ENCODE data around the gene ZAP70.

Gene ZAP70

DNA sequence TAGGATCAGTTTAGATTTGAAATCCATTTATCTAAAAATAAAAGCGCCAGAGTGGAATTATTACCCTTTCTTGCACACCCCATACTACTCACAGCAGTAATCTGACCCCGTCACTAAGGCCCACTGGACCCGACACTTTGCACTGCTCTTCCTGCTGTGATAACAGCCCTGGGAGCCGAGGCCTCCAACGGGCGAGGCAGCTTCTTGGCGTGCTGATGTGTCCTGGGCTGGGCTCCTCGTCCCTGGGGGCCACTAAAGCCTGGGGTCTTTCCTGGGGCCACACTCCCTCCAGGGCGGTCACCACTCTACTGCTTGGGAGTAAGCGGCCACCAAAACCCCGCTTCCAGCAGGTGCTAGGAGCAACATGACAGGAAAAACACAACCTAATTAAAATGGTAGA lies 61.7 kb downstream of the ZAP70 start:
- Histone ChIP-seq H3K27ac (ENCODE audit: low read depth, low read length) (no peak overlapping the region), H4K20me1 (ENCODE audit: control insufficient read depth, insufficient read depth, low read depth, low read length) (no peaks in the 10 kb centered on the region), H3K36me3 (ENCODE audit: control insufficient read depth, low read length) (peaks cover 65% of the 10 kb centered on the region), H3K9me3 (ENCODE audit: control insufficient read depth, insufficient read depth, low read length) (no peaks in the 10 kb centered on the region), H3K79me2 (ENCODE audit: control insufficient read depth, low read length) (no peaks in the 10 kb centered on the region), H3K4me3 (ENCODE audit: low read length) (no peak overlapping the region), H3K9me2 (replicated peaks; ENCODE audit: control insufficient read depth, low read length) (no peaks in the 10 kb centered on the region), H3K4me1 (ENCODE audit: control insufficient read depth, low read length) (no peaks in the 10 kb centered on the region), H3K4me2 (ENCODE audit: low read length) (no peak overlapping the region), H3K27me3 (ENCODE audit: control insufficient read depth, low read length) (no peaks in the 10 kb centered on the region), H3F3A (ENCODE audit: control insufficient read depth, insufficient read depth) (no peaks in the 10 kb centered on the region)
- TF ChIP-seq, protein P1, sequence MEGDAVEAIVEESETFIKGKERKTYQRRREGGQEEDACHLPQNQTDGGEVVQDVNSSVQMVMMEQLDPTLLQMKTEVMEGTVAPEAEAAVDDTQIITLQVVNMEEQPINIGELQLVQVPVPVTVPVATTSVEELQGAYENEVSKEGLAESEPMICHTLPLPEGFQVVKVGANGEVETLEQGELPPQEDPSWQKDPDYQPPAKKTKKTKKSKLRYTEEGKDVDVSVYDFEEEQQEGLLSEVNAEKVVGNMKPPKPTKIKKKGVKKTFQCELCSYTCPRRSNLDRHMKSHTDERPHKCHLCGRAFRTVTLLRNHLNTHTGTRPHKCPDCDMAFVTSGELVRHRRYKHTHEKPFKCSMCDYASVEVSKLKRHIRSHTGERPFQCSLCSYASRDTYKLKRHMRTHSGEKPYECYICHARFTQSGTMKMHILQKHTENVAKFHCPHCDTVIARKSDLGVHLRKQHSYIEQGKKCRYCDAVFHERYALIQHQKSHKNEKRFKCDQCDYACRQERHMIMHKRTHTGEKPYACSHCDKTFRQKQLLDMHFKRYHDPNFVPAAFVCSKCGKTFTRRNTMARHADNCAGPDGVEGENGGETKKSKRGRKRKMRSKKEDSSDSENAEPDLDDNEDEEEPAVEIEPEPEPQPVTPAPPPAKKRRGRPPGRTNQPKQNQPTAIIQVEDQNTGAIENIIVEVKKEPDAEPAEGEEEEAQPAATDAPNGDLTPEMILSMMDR (IDR thresholded peaks at IDR 0.05; ENCODE audit: low read depth, low read length, poor library complexity, severe bottlenecking), result no peak
- no peak for TF ChIP-seq EZH2phosphoT487 (IDR thresholded peaks at IDR 0.05; ENCODE audit: borderline replicate concordance, low read length)

DNA sequence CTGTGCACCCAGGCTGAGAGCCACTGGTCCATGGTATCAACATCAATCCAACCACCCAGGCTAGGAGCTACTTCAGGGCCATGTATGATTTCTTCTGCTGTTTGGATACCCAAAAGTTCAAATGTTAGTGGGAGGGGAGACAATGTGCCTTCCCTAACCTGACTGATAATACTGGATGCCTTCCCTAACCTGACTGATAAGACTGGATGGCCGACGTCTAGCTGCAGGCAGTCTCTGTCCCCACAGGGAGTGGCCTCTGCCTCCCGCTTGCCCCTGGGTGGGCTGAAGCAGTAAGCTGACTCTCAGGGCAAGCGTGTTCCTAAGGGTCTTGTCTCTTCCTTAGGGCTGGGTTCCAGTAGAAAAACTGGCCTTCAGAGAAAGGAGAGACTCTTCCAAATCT lies 65.8 kb downstream of the ZAP70 start:
- TF ChIP-seq, protein P1 (IDR thresholded peaks at IDR 0.05; ENCODE audit: low read depth, low read length, poor library complexity, severe bottlenecking), result no peak
- no peak for TF ChIP-seq EZH2phosphoT487 (IDR thresholded peaks at IDR 0.05; ENCODE audit: borderline replicate concordance, low read length)
- no peaks in the 10 kb centered on the region for H3K79me2 ChIP-seq (ENCODE audit: control insufficient read depth, low read length)
- no peaks in the 10 kb centered on the region for H4K20me1 ChIP-seq (ENCODE audit: control insufficient read depth, insufficient read depth, low read depth, low read length)

DNA sequence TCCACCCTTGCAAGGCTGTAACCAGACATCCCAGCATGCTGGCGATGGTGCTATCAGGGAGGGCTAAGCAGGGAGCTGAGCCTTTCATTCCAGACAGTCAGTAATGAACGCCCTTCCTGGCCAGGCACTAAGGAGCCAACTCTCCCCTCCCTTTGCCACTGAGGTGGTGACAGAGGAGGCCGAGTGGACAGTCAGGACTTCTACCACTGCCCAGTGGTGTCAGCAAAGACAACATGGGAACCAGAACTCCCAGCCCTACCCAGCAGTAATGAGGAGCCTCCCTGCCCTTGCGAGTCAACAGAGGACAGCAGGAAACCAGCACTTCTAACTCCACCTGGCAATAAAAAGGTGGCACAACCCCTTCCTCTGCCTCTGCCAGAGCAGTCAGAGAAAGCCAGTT lies 68.6 kb downstream of the ZAP70 start:
- TF ChIP-seq, protein P1 (IDR thresholded peaks at IDR 0.05; ENCODE audit: low read depth, low read length, poor library complexity, severe bottlenecking), result no peak
- no peak for TF ChIP-seq EZH2phosphoT487 (IDR thresholded peaks at IDR 0.05; ENCODE audit: borderline replicate concordance, low read length)
- H3K79me2 ChIP-seq (ENCODE audit: control insufficient read depth, low read length), result no peaks in the 10 kb centered on the region
- H3K27me3 ChIP-seq (ENCODE audit: control insufficient read depth, low read length), result no peaks in the 10 kb centered on the region
- H3K4me1 ChIP-seq (ENCODE audit: control insufficient read depth, low read length), result no peaks in the 10 kb centered on the region
- H3F3A ChIP-seq (ENCODE audit: control insufficient read depth, insufficient read depth), result no peaks in the 10 kb centered on the region
- no peaks in the 10 kb centered on the region for H4K20me1 ChIP-seq (ENCODE audit: control insufficient read depth, insufficient read depth, low read depth, low read length)
- no peaks in the 10 kb centered on the region for H3K9me2 ChIP-seq (replicated peaks; ENCODE audit: control insufficient read depth, low read length)
- H3K4me3 ChIP-seq (ENCODE audit: low read length), result no peak overlapping the region
- no peak overlapping the region for H3K4me2 ChIP-seq (ENCODE audit: low read length)
- peaks cover 25% of the 10 kb centered on the region for H3K36me3 ChIP-seq (ENCODE audit: control insufficient read depth, low read length)
- H3K27ac ChIP-seq (ENCODE audit: low read depth, low read length), result no peak overlapping the region
- H3K9me3 ChIP-seq (ENCODE audit: control insufficient read depth, insufficient read depth, low read length), result no peaks in the 10 kb centered on the region

More for the DNA sequence above, 65.8 kb downstream of the ZAP70 start:
- Histone ChIP-seq H3K4me1 (ENCODE audit: control insufficient read depth, low read length) (no peaks in the 10 kb centered on the region), H3F3A (ENCODE audit: control insufficient read depth, insufficient read depth) (no peaks in the 10 kb centered on the region), H3K9me3 (ENCODE audit: control insufficient read depth, insufficient read depth, low read length) (no peaks in the 10 kb centered on the region), H3K36me3 (ENCODE audit: control insufficient read depth, low read length) (peaks cover 40% of the 10 kb centered on the region), H3K4me2 (ENCODE audit: low read length) (no peak overlapping the region), H3K4me3 (ENCODE audit: low read length) (no peak overlapping the region), H3K9me2 (replicated peaks; ENCODE audit: control insufficient read depth, low read length) (no peaks in the 10 kb centered on the region), H3K27ac (ENCODE audit: low read depth, low read length) (no peak overlapping the region), H3K27me3 (ENCODE audit: control insufficient read depth, low read length) (no peaks in the 10 kb centered on the region)

DNA sequence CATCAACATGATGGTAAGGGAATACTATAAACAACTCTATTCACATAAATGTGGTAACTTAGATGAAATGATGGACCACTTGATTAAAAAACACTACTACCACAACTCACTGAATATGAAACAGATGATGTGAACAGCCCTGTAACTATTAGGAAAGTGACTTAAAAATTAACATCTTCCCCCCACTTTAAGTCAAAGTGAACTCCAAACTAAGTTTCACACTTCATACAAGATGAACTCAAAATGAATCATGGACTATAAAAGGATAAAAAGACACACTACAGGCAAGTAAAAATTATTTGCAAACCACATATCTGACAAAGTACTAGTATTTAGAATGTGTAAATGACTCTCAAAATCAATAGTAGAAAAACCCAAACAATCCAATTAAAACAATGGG lies 71.6 kb downstream of the ZAP70 start:
- no peaks in the 10 kb centered on the region for H3F3A ChIP-seq (ENCODE audit: control insufficient read depth, insufficient read depth)

More for the DNA sequence above, 71.6 kb downstream of the ZAP70 start:
- Histone ChIP-seq H3K9me2 (replicated peaks; ENCODE audit: control insufficient read depth, low read length) (no peaks in the 10 kb centered on the region), H3K36me3 (ENCODE audit: control insufficient read depth, low read length) (peaks cover 16% of the 10 kb centered on the region), H3K4me2 (ENCODE audit: low read length) (no peak overlapping the region), H3K4me1 (ENCODE audit: control insufficient read depth, low read length) (no peaks in the 10 kb centered on the region), H3K9me3 (ENCODE audit: control insufficient read depth, insufficient read depth, low read length) (no peaks in the 10 kb centered on the region), H3K27ac (ENCODE audit: low read depth, low read length) (no peak overlapping the region), H3K27me3 (ENCODE audit: control insufficient read depth, low read length) (no peaks in the 10 kb centered on the region), H4K20me1 (ENCODE audit: control insufficient read depth, insufficient read depth, low read depth, low read length) (no peaks in the 10 kb centered on the region), H3K4me3 (ENCODE audit: low read length) (no peak overlapping the region), H3K79me2 (ENCODE audit: control insufficient read depth, low read length) (no peaks in the 10 kb centered on the region)
- TF ChIP-seq EZH2phosphoT487 (IDR thresholded peaks at IDR 0.05; ENCODE audit: borderline replicate concordance, low read length), result no peak
- TF ChIP-seq, protein P1 (IDR thresholded peaks at IDR 0.05; ENCODE audit: low read depth, low read length, poor library complexity, severe bottlenecking), result no peak

Data from DOHH2 (cell line).